ENCODE data around the gene GNAI3. TPM values are rescaled to one million over a fixed set of nuclear protein-coding genes. Genes with fewer than 3 reads are reported as not detected.

The GNAI3 gene
- total and polyA plus RNA-seq, 2 donors (not counting 3 experiments of a cell fraction or from before 2014, with no cell fraction given): 5.0 to 14.0 TPM

GRCh38 chr1:109564194-109564878, 15.9 kb downstream of the GNAI3 start:
- DNase-seq (ENCODE audit: low read depth, low spot score): no peak
- H3K9me3 ChIP-seq (replicated peaks; ENCODE audit: control insufficient read depth, insufficient read depth, low read length): no peaks in the 10 kb centered on the region
- H3K4me1 ChIP-seq (ENCODE audit: control insufficient read depth, extremely low read depth, insufficient read depth, low read length): peaks cover 11% of the 10 kb centered on the region
- H3K27ac ChIP-seq (ENCODE audit: insufficient read depth, low read depth, low read length): no peak overlapping the region
- intact Hi-C loops (cut with micrococcal nuclease): no loop called here
- FAIRE-seq: no peak
- no peaks in the 10 kb centered on the region for H3K27me3 ChIP-seq (ENCODE audit: control insufficient read depth in 2 of 2, insufficient read depth in 2 of 2, low read length in 2 of 2)
- H3K4me2 ChIP-seq (ENCODE audit: insufficient read depth, low read length): no peak overlapping the region
- BruUV-seq (replicated peaks): no TSS peak
- no peaks in the 10 kb centered on the region for H3K9me1 ChIP-seq (replicated peaks; ENCODE audit: control insufficient read depth, extremely low read depth, insufficient read depth, low read length)
- dilution Hi-C loops (cut with MboI; ENCODE audit: extremely low pct_ligation_motif_present, low sequenced_read_pairs): no loop called here
- peaks cover 99% of the 10 kb centered on the region for H3K79me2 ChIP-seq (ENCODE audit: control insufficient read depth, insufficient read depth, low read length)
- H3K4me3 ChIP-seq (replicated peaks in 1 of 3; ENCODE audit: insufficient read depth in 1 of 3, low read depth in 1 of 3, low read length in 3 of 3): no peak overlapping the region
- H3K9ac ChIP-seq (replicated peaks; ENCODE audit: extremely low read depth, insufficient read depth, low read length): no peak overlapping the region
- no peak for TF ChIP-seq EZH2 (IDR thresholded peaks at IDR 0.05; ENCODE audit: borderline replicate concordance, low read depth, low read length, severe bottlenecking)
- no peak for TF ChIP-seq GATA2 (IDR thresholded peaks at IDR 0.05; ENCODE audit: insufficient read depth, insufficient read length, low read depth, low read length)
- TF ChIP-seq JUN (IDR thresholded peaks at IDR 0.05; ENCODE audit: borderline replicate concordance, insufficient read depth, insufficient read length, low read depth): no peak
- no peak for TF ChIP-seq POLR2A (IDR thresholded peaks at IDR 0.05; ENCODE audit: low read depth, low read length)
- no peak for TF ChIP-seq FOS (IDR thresholded peaks at IDR 0.05; ENCODE audit: borderline replicate concordance, insufficient read depth, low read length)
- no peak for TF ChIP-seq MAX (IDR thresholded peaks at IDR 0.05; ENCODE audit: insufficient read depth, insufficient read length)
- no peak for TF ChIP-seq POLR2AphosphoS5 (IDR thresholded peaks at IDR 0.05; ENCODE audit: insufficient read depth, low read depth, low read length)
- no peaks in the 10 kb centered on the region for H3K36me3 ChIP-seq (ENCODE audit: control insufficient read depth in 2 of 2, extremely low read depth in 1 of 2, insufficient read depth in 2 of 2, low read length in 2 of 2)
- ChIA-PET POLR2A (interaction anchor here (0.7 to 1.3 kb wide), 2 partner anchors 16 to 46 kb away, joined by 3 to 5 read pairs; partner anchors contain the start of gene GNAI3), CTCF (interaction anchor here (0.7 to 2.8 kb wide), 5 partner anchors 16 to 76 kb away, joined by 3 to 9 read pairs (median 4); no protein-coding TSS in a partner anchor)
- H4K20me1 ChIP-seq (replicated peaks; ENCODE audit: control insufficient read depth, extremely low read depth, insufficient read depth, low read length): peaks cover 19% of the 10 kb centered on the region
- no peak overlapping the region for H2AFZ ChIP-seq (ENCODE audit: low read depth, low read length)

All from endothelial cell of umbilical vein (primary cell).